Measurements from ENCODE around the gene RGL4.
"Not testable (repeated sequence)": the region's sequence is repeated elsewhere in the genome, so short reads cannot be mapped to it uniquely, and the experiment has no call there.

RGL4 gene, protein sequence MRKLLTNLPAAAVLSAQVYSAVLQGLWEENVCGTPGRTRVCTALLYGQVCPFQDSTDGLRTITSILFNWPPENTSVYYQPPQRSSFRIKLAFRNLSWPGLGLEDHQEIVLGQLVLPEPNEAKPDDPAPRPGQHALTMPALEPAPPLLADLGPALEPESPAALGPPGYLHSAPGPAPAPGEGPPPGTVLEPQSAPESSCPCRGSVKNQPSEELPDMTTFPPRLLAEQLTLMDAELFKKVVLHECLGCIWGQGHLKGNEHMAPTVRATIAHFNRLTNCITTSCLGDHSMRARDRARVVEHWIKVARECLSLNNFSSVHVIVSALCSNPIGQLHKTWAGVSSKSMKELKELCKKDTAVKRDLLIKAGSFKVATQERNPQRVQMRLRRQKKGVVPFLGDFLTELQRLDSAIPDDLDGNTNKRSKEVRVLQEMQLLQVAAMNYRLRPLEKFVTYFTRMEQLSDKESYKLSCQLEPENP

DNA sequence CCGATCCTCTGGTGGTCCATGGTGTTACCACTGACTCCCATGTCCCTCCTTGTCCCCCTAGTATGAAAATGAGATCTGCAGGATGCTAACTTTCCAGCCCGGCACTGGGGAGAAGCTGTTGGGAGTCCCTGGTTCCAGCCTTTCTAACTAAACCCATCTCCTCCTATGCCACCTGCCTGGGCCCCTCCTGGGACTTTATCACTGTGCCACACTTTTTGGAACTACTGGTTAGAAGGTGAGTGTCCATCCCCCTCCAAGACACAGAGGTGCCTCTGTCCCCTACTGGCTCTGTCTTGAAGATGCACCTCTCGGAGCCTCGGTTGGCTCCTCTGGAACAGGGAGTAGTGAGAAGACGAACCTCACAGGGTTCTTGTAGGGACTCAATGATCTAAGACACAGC, at the start of gene RGL4:
Gene RGL4 (plus strand): TSS at position 301 of the 400 bp plus-strand sequence. CDS start 1,018 bp downstream, outside the sequence.
- DNase-seq, result no peak

- DNase-seq, result not testable (repeated sequence)
Measured at GRCh38 chr22:23646526-23646925, 44.3 kb upstream of the RGL4 start.

- no peak for DNase-seq
Measured at GRCh38 chr22:23649071-23649501, 41.7 kb upstream of the RGL4 start.

GRCh38 chr22:23651676-23652075, 39.1 kb upstream of the RGL4 start:
- no peak for DNase-seq

GRCh38 chr22:23652286-23652685, 38.5 kb upstream of the RGL4 start:
- no peak for DNase-seq

DNA sequence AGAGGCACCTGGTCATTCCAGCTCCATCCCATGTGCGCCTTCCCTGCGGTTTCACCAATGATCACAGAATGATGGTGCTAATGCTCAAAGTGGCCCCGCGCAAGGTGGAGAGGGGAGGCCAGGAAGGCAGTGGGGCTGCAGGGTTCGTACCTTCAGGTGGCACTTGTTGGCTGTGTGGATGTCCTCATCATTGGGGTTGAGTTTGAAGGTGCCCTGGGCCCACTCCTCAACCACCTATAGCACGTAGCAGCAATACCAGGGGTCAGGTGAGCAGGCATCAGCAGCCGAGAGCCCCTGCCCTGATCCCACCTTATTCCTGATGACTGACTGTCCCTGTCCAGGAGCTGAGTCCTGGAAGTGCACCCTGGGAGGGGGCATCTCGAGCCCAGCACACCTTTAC, 38.1 kb upstream of the RGL4 start:
- no peak for DNase-seq

DNA sequence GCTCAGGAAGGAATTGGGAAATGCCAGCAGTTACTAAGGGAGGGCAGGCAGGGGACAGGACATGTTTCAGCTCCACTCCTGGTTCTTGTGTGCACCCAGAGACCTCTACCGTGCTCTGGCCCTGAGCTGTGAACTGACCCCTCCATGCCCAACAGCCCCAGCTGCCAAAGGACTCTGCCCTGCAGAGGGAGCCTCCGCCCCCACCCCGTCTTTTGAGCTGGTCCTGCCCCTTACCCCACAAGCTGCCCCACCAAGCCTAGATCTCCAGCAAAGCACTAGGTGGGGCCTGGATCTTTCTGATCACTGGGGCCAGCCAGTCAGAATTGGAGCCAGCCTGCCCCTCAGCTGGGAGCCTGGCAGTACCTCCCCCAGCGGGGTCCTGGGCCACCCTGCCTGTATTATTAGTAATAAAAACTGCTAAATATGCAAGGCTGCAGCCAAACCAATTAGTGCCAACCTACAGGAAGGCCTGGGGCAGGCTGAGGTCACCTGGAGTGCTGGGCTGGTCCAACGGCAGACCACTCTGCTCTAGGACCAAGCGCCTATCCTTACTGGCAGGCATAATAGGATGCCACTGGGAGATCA, 34.8 kb upstream of the RGL4 start:
- no peak for DNase-seq

- no peak for DNase-seq
Measured at GRCh38 chr22:23657727-23658126, 33.1 kb upstream of the RGL4 start.

GRCh38 chr22:23660381-23660780, 30.4 kb upstream of the RGL4 start:
- DNase-seq, result not testable (repeated sequence)

- no peak for DNase-seq
Measured at GRCh38 chr22:23670378-23671295, 20.2 kb upstream of the RGL4 start.

GRCh38 chr22:23671387-23671786, 19.4 kb upstream of the RGL4 start:
- DNase-seq, result not testable (repeated sequence)

DNA sequence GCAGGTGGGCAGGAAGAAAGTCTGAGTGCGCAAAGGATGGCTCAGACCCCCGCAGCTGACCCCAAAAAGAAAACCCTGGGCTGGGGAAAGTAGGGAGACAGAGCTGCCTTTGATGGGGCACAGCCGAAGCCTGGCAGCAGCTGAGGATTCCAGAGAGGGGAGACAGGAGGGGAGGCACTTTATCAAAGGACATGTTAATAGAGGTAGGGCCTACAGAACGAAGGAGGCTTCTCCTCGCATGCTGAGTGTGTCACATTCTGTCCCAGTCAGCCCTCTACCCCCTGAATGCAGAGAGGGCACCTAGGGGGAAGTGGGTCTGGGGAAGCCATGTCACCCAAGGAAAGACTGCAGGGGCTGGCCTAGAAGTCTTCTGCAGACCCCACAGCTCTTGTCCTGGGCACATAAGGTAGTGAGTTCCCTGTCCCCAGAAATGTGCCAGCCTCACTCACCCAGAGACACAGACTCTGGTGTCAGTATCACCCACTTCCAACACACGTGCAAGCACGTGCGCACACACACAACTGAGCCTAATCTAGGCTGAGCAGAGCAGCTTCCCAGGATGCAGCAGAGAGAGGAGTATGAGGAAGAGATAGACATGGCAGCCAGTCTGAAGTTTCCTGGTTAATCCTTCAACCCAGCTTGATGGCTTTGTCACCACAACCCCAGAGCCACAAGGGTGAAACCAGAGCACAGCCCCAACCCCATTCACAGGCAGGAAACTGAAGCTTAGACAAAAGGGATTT, 18.3 kb upstream of the RGL4 start:
- not testable (repeated sequence) for DNase-seq

GRCh38 chr22:23673050-23673620, 17.7 kb upstream of the RGL4 start:
- no peak for DNase-seq

DNA sequence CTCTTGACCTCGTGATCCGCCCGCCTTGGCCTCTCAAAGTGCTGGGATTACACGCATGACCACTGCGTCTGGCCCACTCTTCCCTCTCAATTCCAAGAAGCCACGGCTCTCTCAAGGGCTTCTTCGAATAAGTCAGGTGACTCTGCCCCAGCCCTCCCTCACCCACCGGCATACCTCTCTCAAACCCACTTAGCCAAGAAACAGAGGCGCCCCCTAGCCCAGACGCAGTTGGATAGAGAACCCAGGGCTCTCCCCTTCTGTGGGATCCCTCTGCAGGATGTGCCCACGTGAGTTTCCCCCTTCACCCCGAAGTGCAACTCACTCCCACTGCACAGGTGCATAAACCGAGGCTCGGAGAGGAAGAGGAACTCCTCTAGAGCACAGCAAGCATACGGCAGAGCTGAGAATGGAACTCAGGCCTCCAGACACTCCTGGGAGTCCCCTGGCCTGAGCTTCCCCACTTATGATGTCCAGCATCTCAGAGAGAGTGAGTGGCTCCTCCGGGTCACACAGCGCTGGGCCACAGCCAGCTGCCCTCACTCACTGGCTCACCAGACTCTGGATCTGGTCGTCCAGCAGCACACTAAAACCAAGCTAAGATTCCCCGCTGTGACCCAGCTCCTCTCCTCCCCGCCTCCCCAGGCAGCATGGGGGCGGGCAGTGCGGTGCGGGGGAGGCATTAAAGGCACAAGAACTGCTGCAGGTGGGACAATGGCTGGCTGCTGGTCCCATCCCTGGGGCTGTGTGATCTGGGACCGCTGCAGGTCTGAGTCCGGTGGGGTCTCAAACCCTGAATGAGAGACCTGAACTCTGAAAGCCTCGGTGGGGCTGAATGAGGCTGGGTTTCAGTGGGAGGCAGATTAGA, 16.8 kb upstream of the RGL4 start:
- DNase-seq, result no peak

DNA sequence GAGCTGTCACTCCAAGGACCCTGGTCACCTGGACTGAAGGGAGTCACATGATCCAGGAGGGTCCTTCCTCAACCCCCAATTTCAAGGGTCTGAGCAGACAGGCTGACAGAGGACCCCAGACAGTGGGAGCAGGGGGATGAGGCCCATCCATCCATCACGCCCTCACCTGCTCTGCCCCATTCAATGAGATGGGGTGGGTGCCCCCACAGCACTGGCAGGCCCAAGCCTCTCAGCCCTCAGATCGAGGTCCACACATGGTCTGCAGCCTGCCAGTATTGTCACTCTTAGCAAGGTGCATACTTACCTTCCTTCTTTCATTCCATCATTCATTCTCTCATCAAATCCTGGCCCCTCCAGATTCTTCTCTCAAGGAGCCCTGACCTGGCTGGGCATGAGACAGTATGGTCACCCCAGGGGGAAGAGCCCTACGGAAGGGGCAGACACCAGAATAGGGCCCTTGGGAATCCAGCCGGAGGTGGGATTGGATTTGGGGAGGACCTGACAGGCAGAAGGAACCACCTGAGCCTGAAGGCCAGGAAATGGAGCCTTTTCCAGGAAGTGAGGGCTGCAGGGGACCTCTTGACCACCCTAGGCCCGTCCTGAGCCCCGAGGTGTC, 15.8 kb upstream of the RGL4 start:
- not testable (repeated sequence) for DNase-seq

GRCh38 chr22:23675502-23676415, 15.1 kb upstream of the RGL4 start:
- no peak for DNase-seq

DNA sequence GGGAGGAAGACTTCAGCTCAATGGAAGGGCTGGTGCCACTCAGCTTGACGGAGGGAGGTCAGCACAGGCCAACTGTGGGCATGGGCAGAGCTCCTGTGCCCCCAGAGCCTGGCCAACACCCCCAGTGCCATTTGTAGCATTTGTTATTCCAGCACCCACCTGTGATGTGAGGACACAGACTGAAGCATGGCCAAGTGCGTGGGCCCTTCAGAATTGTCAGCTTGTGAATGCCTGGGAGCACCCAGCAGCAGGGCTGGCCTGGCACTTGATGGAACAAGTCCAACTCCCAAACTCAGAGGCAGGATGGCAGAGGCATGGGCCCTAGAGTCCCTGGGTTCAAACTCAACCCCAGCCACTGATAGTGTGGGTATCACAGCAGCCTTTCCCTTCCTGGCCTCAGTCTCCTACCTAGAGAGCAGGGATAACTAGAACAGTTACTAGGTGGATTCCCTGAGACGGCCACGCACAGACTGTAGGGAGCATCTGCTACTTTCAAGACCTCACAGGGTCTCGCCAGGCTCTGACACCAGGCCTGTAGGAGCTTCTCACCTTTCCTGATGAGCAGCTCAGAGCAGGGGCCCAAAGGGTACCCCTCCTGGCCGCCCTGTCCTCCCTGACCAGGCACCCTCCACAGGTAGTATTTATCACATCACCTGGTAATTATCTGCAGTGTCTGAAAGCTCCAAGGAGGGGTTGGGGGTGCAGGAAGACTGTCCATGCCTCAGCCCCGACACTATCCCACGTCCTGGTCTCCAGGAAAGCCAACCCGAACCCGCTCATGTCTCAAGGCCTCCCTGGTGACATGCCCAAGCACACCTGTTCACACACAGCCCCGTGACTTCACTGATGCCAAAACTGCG, 13.7 kb upstream of the RGL4 start:
- DNase-seq, result not testable (repeated sequence)

DNA sequence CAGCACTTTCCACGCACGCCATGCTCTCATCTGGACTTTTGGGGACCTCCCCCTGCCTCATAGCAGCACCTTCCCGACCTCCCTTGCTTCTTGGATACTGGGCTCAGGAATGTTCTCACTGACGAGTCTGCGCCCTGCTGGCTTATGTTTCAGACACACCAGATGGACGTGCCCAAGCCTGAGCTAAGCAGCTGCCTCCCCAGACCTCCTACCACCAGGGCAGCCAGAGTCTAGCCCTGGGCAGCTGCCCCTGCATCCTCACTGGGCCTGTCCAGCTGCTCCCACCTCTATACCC, 13.2 kb upstream of the RGL4 start:
- no peak for DNase-seq

GRCh38 chr22:23678133-23678532, 12.7 kb upstream of the RGL4 start:
- DNase-seq, result no peak

Measured in COR-L47 (cell line).